Erythroblast (primary cell): ENCODE results near the gene ENOX2.
"Not testable (repeated sequence)": the region's sequence is repeated elsewhere in the genome, so short reads cannot be mapped to it uniquely, and the experiment has no call there.

ENCODE experiments used
- GATA1 ChIP-seq: IDR thresholded peaks from 2 replicates; pipeline ENCODE4 v1.6.1; 2011; ENCODE audit warnings: low read depth, mild to moderate bottlenecking, control low read depth, low read length, moderate library complexity
- POLR2A ChIP-seq: IDR thresholded peaks from 2 replicates; pipeline ENCODE4 v1.6.1; 2011; ENCODE audit warnings: mild to moderate bottlenecking, low read length

DNA sequence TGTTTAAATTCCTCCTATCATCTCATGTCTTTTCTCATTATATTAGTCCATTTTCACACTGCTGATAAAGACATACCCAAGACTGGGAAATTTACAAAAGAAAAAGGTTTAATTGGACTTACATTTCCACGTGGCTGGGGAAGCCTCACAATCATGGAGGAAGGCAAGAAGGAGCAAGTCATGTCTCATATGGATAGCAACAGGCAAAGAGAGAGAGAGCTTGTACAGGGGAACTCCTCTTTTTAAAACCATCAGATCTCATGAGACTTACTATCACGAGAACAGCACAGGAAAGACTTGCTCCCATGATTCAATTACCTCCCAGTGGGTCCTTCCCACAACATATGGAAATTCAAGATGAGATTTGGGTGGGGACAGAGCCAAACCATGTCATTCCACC, 15.5 kb upstream of the ENOX2 start:
- TF ChIP-seq POLR2A, GATA1: not testable (repeated sequence)
